GM06990 (cell line): ENCODE measurements around the gene OR10A4.
A peak's percentile ranks its signal among the peaks of the same experiment; 100 is the strongest.

Experiments
- DNase-seq: peaks from one replicate; pipeline ENCODE4 v3.0.0-alpha.2; 2011; ENCODE audit not compliant: insufficient read length; ENCODE audit errors: extremely low read depth
- H3K27me3 ChIP-seq: replicated peaks from 2 replicates; pipeline ENCODE4 v1.6.0; 2011; ENCODE audit warnings: low read length; ENCODE audit not compliant: control insufficient read depth, insufficient read depth
- H3K36me3 ChIP-seq: 2 replicates; pipeline ENCODE4 v1.5.1; 2011; ENCODE audit warnings: low read length; ENCODE audit not compliant: control insufficient read depth, insufficient read depth
- H3K4me3 ChIP-seq: replicated peaks from 2 replicates; pipeline ENCODE4 v1.5.1; 2011; ENCODE audit warnings: low read depth, mild to moderate bottlenecking, control low read depth, low read length
- TF ChIP-seq, protein P1 (sequence below): IDR thresholded peaks from 2 replicates; pipeline ENCODE4 v1.5.1; 2011; ENCODE audit warnings: low read length, control low read depth, mild to moderate bottlenecking, inconsistent platforms; ENCODE audit not compliant: insufficient read depth, poor library complexity, severe bottlenecking

Gene OR10A4

DNA sequence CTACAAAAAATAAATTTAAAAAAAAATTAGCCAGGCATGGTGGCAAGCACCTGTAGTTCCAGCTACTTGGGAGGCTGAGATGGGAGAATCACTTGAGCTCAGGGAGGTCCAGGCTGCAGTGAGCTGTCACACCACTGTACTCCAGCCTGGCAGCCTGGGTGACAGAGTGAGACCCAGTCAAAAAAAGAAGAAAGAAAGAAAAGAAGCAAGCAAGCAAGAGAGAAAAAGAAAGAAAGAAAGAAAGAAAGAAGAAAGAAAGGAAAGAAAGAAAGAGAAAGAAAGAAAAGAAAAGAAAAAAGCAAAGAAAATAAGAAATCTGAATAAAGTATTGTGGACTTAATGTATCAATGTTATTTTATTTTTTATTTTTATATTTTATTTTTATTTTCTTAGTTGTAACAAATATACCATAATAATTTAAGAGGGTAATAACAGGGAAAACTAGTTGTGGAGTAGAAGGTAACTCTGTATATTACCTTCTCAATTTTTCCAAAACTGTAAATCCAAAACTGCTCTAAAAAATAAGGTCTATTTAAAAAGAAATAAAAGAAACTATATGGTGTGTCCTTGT is 48.7 kb downstream of the OR10A4 start:
- no peak for DNase-seq
- no peaks in the 10 kb centered on the region for H3K27me3 ChIP-seq
- H3K36me3 ChIP-seq = no peaks in the 10 kb centered on the region
- TF ChIP-seq, protein P1, sequence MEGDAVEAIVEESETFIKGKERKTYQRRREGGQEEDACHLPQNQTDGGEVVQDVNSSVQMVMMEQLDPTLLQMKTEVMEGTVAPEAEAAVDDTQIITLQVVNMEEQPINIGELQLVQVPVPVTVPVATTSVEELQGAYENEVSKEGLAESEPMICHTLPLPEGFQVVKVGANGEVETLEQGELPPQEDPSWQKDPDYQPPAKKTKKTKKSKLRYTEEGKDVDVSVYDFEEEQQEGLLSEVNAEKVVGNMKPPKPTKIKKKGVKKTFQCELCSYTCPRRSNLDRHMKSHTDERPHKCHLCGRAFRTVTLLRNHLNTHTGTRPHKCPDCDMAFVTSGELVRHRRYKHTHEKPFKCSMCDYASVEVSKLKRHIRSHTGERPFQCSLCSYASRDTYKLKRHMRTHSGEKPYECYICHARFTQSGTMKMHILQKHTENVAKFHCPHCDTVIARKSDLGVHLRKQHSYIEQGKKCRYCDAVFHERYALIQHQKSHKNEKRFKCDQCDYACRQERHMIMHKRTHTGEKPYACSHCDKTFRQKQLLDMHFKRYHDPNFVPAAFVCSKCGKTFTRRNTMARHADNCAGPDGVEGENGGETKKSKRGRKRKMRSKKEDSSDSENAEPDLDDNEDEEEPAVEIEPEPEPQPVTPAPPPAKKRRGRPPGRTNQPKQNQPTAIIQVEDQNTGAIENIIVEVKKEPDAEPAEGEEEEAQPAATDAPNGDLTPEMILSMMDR = no peak
- H3K4me3 ChIP-seq = no peak overlapping the region

DNA sequence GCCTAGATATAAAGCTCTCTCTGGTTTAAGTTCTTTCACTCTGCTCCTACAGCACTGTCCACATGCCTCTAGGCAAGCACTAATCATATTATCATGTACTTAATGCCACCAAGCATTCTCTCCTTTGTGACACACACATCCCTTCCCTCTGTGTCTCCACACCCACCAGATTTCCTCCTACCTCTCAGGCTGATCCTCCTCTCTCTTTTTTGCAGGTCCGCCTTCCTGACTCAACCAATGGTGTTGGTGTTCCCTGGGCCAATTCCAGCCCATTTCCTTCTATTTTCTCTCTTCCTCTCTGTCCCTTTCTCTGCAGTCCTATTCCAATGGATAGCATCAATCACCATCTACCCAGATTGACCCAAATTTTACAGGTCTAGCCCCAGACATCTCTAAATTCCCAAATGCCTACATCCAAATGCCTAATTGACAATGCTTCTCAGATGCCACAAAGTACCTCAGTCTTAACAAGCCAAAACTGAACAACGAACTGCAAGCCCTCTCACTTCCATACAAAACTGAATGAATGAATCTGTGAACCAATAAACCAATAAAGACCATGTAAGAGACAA is 49.3 kb downstream of the OR10A4 start:
- Histone ChIP-seq H3K27me3 (no peaks in the 10 kb centered on the region), H3K4me3 (peak overlapping the region; percentile 96), H3K36me3 (no peaks in the 10 kb centered on the region)
- DNase-seq = no peak
- TF ChIP-seq, protein P1 = no peak

DNA sequence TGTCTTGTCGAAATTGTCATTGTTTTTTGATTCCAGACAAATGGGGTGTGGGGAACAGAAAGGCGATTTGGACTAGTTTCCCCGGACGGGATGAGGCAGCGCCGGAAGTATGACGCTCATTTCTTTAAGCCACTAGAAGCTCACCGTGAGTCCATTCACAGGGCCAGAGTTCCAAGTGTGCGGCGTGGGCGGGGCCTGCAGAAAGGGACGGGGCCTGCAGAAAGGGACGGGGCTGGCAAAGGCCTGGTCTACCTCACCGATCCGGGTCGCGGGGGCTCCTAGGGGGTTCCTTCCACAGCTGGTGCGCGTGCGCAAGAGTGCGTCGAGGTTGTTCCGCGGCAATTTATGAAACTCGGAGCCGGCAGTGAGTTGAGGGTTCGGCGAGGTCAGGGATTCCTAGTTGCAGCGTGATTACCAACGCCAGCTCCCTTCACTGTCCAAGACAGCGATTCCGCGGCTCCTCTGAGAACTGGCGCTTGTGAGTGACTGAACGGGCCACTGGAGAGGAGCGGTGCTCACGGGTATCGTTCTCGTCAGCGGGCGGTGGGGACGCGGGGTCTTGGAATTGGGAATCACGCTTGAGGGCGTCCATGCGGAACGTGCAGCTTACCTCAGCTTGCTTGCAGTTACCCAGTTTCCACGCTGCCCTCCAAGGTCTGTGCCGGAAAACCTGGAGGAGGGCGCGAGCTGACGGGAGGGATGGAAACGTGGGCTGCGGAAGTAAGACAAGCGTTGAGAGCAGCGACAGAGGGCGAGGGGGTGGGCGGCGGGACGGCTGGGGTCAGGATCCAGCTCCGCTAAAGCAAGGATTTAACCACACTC is 50.0 kb downstream of the OR10A4 start, which contains the start of gene ZNF215:
ZNF215 (plus strand) TSS at position 219 of the 822 bp plus-strand sequence. CDS start 5,847 bp downstream, outside the sequence.
- H3K36me3 ChIP-seq = no peaks in the 10 kb centered on the region
- TF ChIP-seq, protein P1 = no peak
- H3K4me3 ChIP-seq = peak within 1 kb of the TSS; percentile 96
- no peaks in the 10 kb centered on the region for H3K27me3 ChIP-seq
- peak; percentile 89 for DNase-seq

DNA sequence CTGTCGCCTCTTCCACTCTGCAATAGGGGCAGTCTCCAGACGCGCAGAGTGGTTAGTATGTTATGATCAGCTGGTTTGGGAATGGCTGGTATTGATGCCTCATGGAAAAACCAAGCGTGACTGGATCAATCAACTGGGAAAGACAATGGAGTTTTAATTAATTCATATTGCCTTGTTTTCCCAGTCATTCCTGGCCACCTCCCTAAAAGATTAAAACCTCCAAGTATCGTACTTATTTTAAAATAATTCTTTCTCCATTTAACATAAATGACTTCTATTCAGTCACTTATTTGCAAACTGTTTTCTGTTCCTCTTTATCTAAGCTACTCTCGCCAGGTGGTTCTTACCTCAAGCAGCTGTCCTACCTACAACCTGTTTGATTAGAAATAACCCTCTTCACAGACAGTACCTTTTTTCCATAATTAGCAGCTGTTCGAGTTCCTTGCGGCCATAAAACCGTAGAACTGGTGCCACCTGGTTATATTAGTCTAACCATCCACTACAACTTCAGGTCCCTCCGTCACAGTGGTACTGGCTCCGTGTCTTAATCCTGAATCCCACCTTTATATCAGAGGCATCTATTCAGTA is 50.7 kb downstream of the OR10A4 start:
- Histone ChIP-seq H3K27me3 (no peaks in the 10 kb centered on the region), H3K36me3 (peaks cover 1% of the 10 kb centered on the region; the same call in 1 of the 2 replicates), H3K4me3 (peak overlapping the region; percentile 96)
- TF ChIP-seq, protein P1 = no peak
- DNase-seq = peak; percentile 70
